ENCODE results near the gene GAPVD1.
"Not testable (repeated sequence)": the region's sequence is repeated elsewhere in the genome, so short reads cannot be mapped to it uniquely, and the experiment has no call there.

GAPVD1 gene

GRCh38 chr9:125376261-125377226, 114.9 kb downstream of the GAPVD1 start:
- no peak for DNase-seq

GRCh38 chr9:125377584-125378250, 116.1 kb downstream of the GAPVD1 start:
- no peak for DNase-seq

GRCh38 chr9:125378778-125379177, 117.2 kb downstream of the GAPVD1 start:
- no peak for DNase-seq

- no peak for DNase-seq
Measured at GRCh38 chr9:125379208-125379607, 117.6 kb downstream of the GAPVD1 start.

- no peak for DNase-seq
Measured at GRCh38 chr9:125380406-125380805, 118.8 kb downstream of the GAPVD1 start.

GRCh38 chr9:125387861-125388524, 126.4 kb downstream of the GAPVD1 start:
- no peak for DNase-seq

GRCh38 chr9:125388978-125389377, 127.4 kb downstream of the GAPVD1 start:
- no peak for DNase-seq

- DNase-seq: no peak
Measured at GRCh38 chr9:125391704-125392103, 130.1 kb downstream of the GAPVD1 start.

- no peak for DNase-seq
Measured at GRCh38 chr9:125393426-125393825, 131.8 kb downstream of the GAPVD1 start.

- DNase-seq: no peak
Measured at GRCh38 chr9:125396799-125397198, 135.2 kb downstream of the GAPVD1 start.

- no peak for DNase-seq
Measured at GRCh38 chr9:125397736-125398135, 136.1 kb downstream of the GAPVD1 start.

GRCh38 chr9:125398243-125398642, 136.6 kb downstream of the GAPVD1 start:
- no peak for DNase-seq

- DNase-seq: no peak
Measured at GRCh38 chr9:125399165-125399564, 137.5 kb downstream of the GAPVD1 start.

- DNase-seq: no peak
Measured at GRCh38 chr9:125399666-125400065, 138.0 kb downstream of the GAPVD1 start.

GRCh38 chr9:125400232-125400631, 138.6 kb downstream of the GAPVD1 start:
- DNase-seq: not testable (repeated sequence)

GRCh38 chr9:125400725-125401716, 139.4 kb downstream of the GAPVD1 start:
- no peak for DNase-seq

GRCh38 chr9:125404733-125405132, 143.1 kb downstream of the GAPVD1 start:
- DNase-seq: no peak

GRCh38 chr9:125405938-125406809, 144.5 kb downstream of the GAPVD1 start:
- no peak for DNase-seq

- DNase-seq: no peak
Measured at GRCh38 chr9:125406810-125407087, 145.1 kb downstream of the GAPVD1 start.

GRCh38 chr9:125407432-125407973, 145.9 kb downstream of the GAPVD1 start:
- DNase-seq: no peak
